Skeletal muscle satellite cell (primary cell): ENCODE measurements around the gene SREBF1.
A peak's percentile ranks its signal among the peaks of the same experiment; 100 is the strongest.

Source experiments
- H3K27me3 ChIP-seq: 2 replicates; pipeline ENCODE4 v1.7.0; 2013; ENCODE audit warnings: low read length; ENCODE audit not compliant: control insufficient read depth, insufficient read depth
- H3K36me3 ChIP-seq: 2 replicates; pipeline ENCODE4 v1.7.0; 2013; ENCODE audit warnings: mild to moderate bottlenecking, control low read depth, low read length; ENCODE audit not compliant: insufficient read depth
- H3K4me1 ChIP-seq: 2 replicates; pipeline ENCODE4 v1.7.0; 2013; ENCODE audit warnings: low read length; ENCODE audit not compliant: control insufficient read depth, insufficient read depth
- H3K4me2 ChIP-seq: 2 replicates; pipeline ENCODE4 v1.7.0; 2013; ENCODE audit warnings: mild to moderate bottlenecking, low read length
- H3K4me3 ChIP-seq: 2 replicates; pipeline ENCODE4 v1.7.0; 2013; ENCODE audit warnings: low read length
- H3K9ac ChIP-seq: 2 replicates; pipeline ENCODE4 v1.7.0; 2013; ENCODE audit warnings: mild to moderate bottlenecking, low read depth, low read length, moderate library complexity
- H3K9me3 ChIP-seq: replicated peaks from 2 replicates; pipeline ENCODE4 v1.7.0; 2013; ENCODE audit warnings: mild to moderate bottlenecking, control low read depth, low read length

The SREBF1 gene

GRCh38 chr17:17872547-17873345 lies 36.0 kb upstream of the SREBF1 start:
- Histone ChIP-seq H3K27me3 (no peaks in the 10 kb centered on the region), H3K4me1 (peaks cover 15% of the 10 kb centered on the region), H3K4me3 (no peak overlapping the region), H3K36me3 (peaks cover 51% of the 10 kb centered on the region), H3K4me2 (no peak overlapping the region), H3K9ac (no peak overlapping the region), H3K9me3 (no peaks in the 10 kb centered on the region)

- Histone ChIP-seq H3K9ac (no peak overlapping the region), H3K9me3 (no peaks in the 10 kb centered on the region), H3K36me3 (peaks cover 50% of the 10 kb centered on the region), H3K27me3 (no peaks in the 10 kb centered on the region), H3K4me1 (peaks cover 7% of the 10 kb centered on the region), H3K4me3 (no peak overlapping the region), H3K4me2 (no peak overlapping the region)
Measured at GRCh38 chr17:17871913-17872312, 35.1 kb upstream of the SREBF1 start.

GRCh38 chr17:17870247-17870646 lies 33.5 kb upstream of the SREBF1 start:
- no peak overlapping the region for H3K4me3 ChIP-seq
- H3K27me3 ChIP-seq = no peaks in the 10 kb centered on the region
- H3K4me2 ChIP-seq = no peak overlapping the region
- peaks cover 44% of the 10 kb centered on the region for H3K36me3 ChIP-seq
- H3K4me1 ChIP-seq = peaks cover 4% of the 10 kb centered on the region
- H3K9me3 ChIP-seq = no peaks in the 10 kb centered on the region
- no peak overlapping the region for H3K9ac ChIP-seq

GRCh38 chr17:17868641-17869522 lies 32.1 kb upstream of the SREBF1 start:
- H3K36me3 ChIP-seq = peaks cover 38% of the 10 kb centered on the region
- no peaks in the 10 kb centered on the region for H3K4me1 ChIP-seq

GRCh38 chr17:17866897-17867296 lies 30.1 kb upstream of the SREBF1 start:
- Histone ChIP-seq H3K9me3 (no peaks in the 10 kb centered on the region), H3K4me2 (no peak overlapping the region), H3K27me3 (no peaks in the 10 kb centered on the region), H3K9ac (no peak overlapping the region), H3K36me3 (peaks cover 44% of the 10 kb centered on the region), H3K4me1 (no peaks in the 10 kb centered on the region), H3K4me3 (no peak overlapping the region)

More at GRCh38 chr17:17868641-17869522, 32.1 kb upstream of the SREBF1 start:
- Histone ChIP-seq H3K27me3 (no peaks in the 10 kb centered on the region), H3K9me3 (no peaks in the 10 kb centered on the region), H3K4me3 (no peak overlapping the region), H3K4me2 (no peak overlapping the region), H3K9ac (no peak overlapping the region)

GRCh38 chr17:17866425-17866824 lies 29.6 kb upstream of the SREBF1 start:
- H3K9ac ChIP-seq = no peak overlapping the region
- peaks cover 46% of the 10 kb centered on the region for H3K36me3 ChIP-seq
- no peak overlapping the region for H3K4me2 ChIP-seq
- no peaks in the 10 kb centered on the region for H3K4me1 ChIP-seq
- no peaks in the 10 kb centered on the region for H3K9me3 ChIP-seq
- no peaks in the 10 kb centered on the region for H3K27me3 ChIP-seq
- no peak overlapping the region for H3K4me3 ChIP-seq

- no peaks in the 10 kb centered on the region for H3K27me3 ChIP-seq
- H3K4me2 ChIP-seq = no peak overlapping the region
- peaks cover 43% of the 10 kb centered on the region for H3K36me3 ChIP-seq
- no peaks in the 10 kb centered on the region for H3K9me3 ChIP-seq
- H3K4me1 ChIP-seq = no peaks in the 10 kb centered on the region
- H3K9ac ChIP-seq = no peak overlapping the region
- H3K4me3 ChIP-seq = no peak overlapping the region
Measured at GRCh38 chr17:17865035-17865434, 28.2 kb upstream of the SREBF1 start.

GRCh38 chr17:17860766-17861107 lies 24.0 kb upstream of the SREBF1 start:
- Histone ChIP-seq H3K27me3 (no peaks in the 10 kb centered on the region), H3K4me1 (peaks cover 10% of the 10 kb centered on the region), H3K4me2 (no peak overlapping the region), H3K9me3 (no peaks in the 10 kb centered on the region), H3K9ac (no peak overlapping the region), H3K36me3 (peaks cover 16% of the 10 kb centered on the region), H3K4me3 (no peak overlapping the region)

GRCh38 chr17:17859909-17860765 lies 23.4 kb upstream of the SREBF1 start:
- H3K27me3 ChIP-seq = no peaks in the 10 kb centered on the region
- H3K36me3 ChIP-seq = peaks cover 16% of the 10 kb centered on the region
- no peak overlapping the region for H3K4me3 ChIP-seq
- H3K4me2 ChIP-seq = no peak overlapping the region
- no peaks in the 10 kb centered on the region for H3K9me3 ChIP-seq
- peaks cover 10% of the 10 kb centered on the region for H3K4me1 ChIP-seq
- no peak overlapping the region for H3K9ac ChIP-seq

GRCh38 chr17:17857496-17857895 lies 20.7 kb upstream of the SREBF1 start:
- Histone ChIP-seq H3K9me3 (no peaks in the 10 kb centered on the region), H3K36me3 (peaks cover 19% of the 10 kb centered on the region), H3K4me2 (no peak overlapping the region), H3K9ac (no peak overlapping the region), H3K4me3 (no peak overlapping the region), H3K27me3 (no peaks in the 10 kb centered on the region), H3K4me1 (peaks cover 13% of the 10 kb centered on the region)

- H3K27me3 ChIP-seq = no peaks in the 10 kb centered on the region
- H3K9me3 ChIP-seq = no peaks in the 10 kb centered on the region
- H3K4me1 ChIP-seq = peaks cover 13% of the 10 kb centered on the region
- H3K9ac ChIP-seq = no peak overlapping the region
- peaks cover 19% of the 10 kb centered on the region for H3K36me3 ChIP-seq
- peak overlapping the region; percentile 9 for H3K4me2 ChIP-seq
- no peak overlapping the region for H3K4me3 ChIP-seq
Measured at GRCh38 chr17:17856386-17856785, 19.6 kb upstream of the SREBF1 start.
